Measurements from ENCODE around the gene MYZAP. TPM values are rescaled to one million over a fixed set of nuclear protein-coding genes. Genes with fewer than 3 reads are reported as not detected.

MYZAP gene
- total RNA-seq, 1 experiment from 2014 or later, result not detected

DNA sequence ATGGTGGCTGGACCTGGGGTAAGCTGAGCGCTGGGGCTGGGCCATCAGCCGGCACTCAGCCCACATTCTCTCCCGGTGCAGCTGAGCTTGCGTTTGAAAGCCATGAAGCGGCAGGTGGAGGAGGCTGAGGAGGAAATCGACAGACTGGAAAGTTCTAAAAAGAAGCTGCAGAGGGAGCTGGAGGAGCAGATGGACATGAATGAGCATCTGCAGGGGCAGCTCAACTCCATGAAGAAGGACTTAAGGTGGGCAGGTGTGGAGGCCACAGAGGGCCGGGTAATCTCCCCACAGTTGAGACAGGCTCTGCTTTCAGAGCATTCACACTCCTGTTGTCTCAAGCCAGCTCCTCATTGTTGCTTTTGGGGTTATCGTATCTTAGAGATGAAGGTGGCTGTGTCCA is 45.7 kb upstream of the MYZAP start:
- POLR2A ChIA-PET (ENCODE audit: low non-redundant PET), result no interaction called here
- Histone ChIP-seq H3K4me3 (ENCODE audit: low read depth, low read length, poor library complexity, severe bottlenecking) (no peak overlapping the region), H3K4me1 (ENCODE audit: insufficient read depth, low read length, poor library complexity, severe bottlenecking) (no peaks in the 10 kb centered on the region), H3K27me3 (replicated peaks; ENCODE audit: insufficient read depth, low read depth, low read length, poor library complexity) (no peaks in the 10 kb centered on the region), H3K27ac (ENCODE audit: low read depth, low read length, poor library complexity, severe bottlenecking) (no peak overlapping the region), H3K36me3 (ENCODE audit: insufficient read depth, low read length, poor library complexity, severe bottlenecking) (no peaks in the 10 kb centered on the region), H3K9me3 (ENCODE audit: low read depth, low read length, poor library complexity, severe bottlenecking) (no peaks in the 10 kb centered on the region)
- DNase-seq (ENCODE audit: low spot score), result no peak
- TF ChIP-seq, protein P1, sequence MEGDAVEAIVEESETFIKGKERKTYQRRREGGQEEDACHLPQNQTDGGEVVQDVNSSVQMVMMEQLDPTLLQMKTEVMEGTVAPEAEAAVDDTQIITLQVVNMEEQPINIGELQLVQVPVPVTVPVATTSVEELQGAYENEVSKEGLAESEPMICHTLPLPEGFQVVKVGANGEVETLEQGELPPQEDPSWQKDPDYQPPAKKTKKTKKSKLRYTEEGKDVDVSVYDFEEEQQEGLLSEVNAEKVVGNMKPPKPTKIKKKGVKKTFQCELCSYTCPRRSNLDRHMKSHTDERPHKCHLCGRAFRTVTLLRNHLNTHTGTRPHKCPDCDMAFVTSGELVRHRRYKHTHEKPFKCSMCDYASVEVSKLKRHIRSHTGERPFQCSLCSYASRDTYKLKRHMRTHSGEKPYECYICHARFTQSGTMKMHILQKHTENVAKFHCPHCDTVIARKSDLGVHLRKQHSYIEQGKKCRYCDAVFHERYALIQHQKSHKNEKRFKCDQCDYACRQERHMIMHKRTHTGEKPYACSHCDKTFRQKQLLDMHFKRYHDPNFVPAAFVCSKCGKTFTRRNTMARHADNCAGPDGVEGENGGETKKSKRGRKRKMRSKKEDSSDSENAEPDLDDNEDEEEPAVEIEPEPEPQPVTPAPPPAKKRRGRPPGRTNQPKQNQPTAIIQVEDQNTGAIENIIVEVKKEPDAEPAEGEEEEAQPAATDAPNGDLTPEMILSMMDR (conservative IDR thresholded peaks at IDR 0.05; ENCODE audit: low read depth, low read length), result no peak
- TF ChIP-seq EZH2 (IDR thresholded peaks at IDR 0.05; ENCODE audit: borderline replicate concordance, low read depth, low read length, poor library complexity, severe bottlenecking), result no peak
- intact Hi-C loops (cut with micrococcal nuclease; ENCODE audit: unreplicated experiment), result no loop called here
- CTCF ChIA-PET, result no interaction called here
- BruUV-seq (replicated peaks), result no TSS peak

DNA sequence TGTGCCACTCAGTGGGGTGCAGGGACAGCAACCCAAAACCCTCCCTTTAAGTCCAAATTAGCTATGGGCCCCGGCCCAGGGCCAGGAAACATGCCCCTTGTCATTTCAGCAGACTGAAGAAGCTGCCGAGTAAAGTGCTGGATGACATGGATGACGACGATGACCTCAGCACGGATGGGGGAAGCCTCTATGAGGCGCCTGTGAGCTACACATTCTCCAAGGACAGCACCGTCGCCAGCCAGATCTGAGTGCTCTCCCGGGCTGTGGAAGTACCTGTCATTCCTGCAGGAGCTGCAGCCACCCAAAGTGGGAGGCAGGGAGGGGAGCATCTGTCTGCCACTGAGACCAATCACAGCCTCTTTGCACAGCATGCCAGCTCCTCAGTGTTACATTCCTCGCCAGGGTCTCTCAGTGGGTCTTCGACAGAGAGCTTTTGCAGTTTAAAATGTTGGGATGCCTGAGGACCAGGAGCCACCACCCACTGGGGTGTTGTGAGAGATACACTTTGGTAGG is 44.4 kb upstream of the MYZAP start:
- POLR2A ChIA-PET (ENCODE audit: low non-redundant PET), result interaction anchor here (0.5 kb wide), 1 partner anchor 120 kb away, joined by 4 read pairs; no protein-coding TSS in a partner anchor
- TF ChIP-seq, protein P1 (conservative IDR thresholded peaks at IDR 0.05; ENCODE audit: low read depth, low read length), result no peak
- no peak for TF ChIP-seq EZH2 (IDR thresholded peaks at IDR 0.05; ENCODE audit: borderline replicate concordance, low read depth, low read length, poor library complexity, severe bottlenecking)
- Histone ChIP-seq H3K27me3 (replicated peaks; ENCODE audit: insufficient read depth, low read depth, low read length, poor library complexity) (no peaks in the 10 kb centered on the region), H3K4me1 (ENCODE audit: insufficient read depth, low read length, poor library complexity, severe bottlenecking) (peaks cover 13% of the 10 kb centered on the region), H3K27ac (ENCODE audit: low read depth, low read length, poor library complexity, severe bottlenecking) (no peak overlapping the region), H3K9me3 (ENCODE audit: low read depth, low read length, poor library complexity, severe bottlenecking) (no peaks in the 10 kb centered on the region), H3K36me3 (ENCODE audit: insufficient read depth, low read length, poor library complexity, severe bottlenecking) (no peaks in the 10 kb centered on the region), H3K4me3 (ENCODE audit: low read depth, low read length, poor library complexity, severe bottlenecking) (no peak overlapping the region)
- DNase-seq (ENCODE audit: low spot score), result no peak
- CTCF ChIA-PET, result no interaction called here
- intact Hi-C loops (cut with micrococcal nuclease; ENCODE audit: unreplicated experiment), result no loop called here
- BruUV-seq (replicated peaks), result no TSS peak

DNA sequence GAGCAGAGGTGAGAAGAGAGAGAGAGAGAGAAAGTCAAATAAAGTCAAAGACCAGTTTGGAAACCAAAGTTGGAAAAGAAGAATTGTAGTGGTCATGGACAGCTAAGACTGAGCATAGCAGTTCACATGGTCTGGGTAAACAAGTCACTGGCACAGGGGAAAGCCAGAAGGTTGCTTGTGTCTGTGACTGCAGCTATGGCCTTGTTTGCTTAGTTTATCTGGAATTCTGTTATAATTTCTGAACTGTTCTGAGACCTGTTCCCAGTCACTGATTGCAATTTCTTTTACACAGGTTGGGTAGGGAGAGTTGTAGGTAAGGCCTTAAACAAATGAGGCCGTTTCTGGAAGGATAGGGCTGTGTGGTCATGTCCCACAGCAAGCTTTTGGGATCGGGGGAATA is 43.4 kb upstream of the MYZAP start:
- CTCF ChIA-PET, result no interaction called here

More for the DNA sequence above, 43.4 kb upstream of the MYZAP start:
- H3K9me3 ChIP-seq (ENCODE audit: low read depth, low read length, poor library complexity, severe bottlenecking), result no peaks in the 10 kb centered on the region
- no TSS peak for BruUV-seq (replicated peaks)
- H3K4me3 ChIP-seq (ENCODE audit: low read depth, low read length, poor library complexity, severe bottlenecking), result no peak overlapping the region
- DNase-seq (ENCODE audit: low spot score), result no peak
- intact Hi-C loops (cut with micrococcal nuclease; ENCODE audit: unreplicated experiment), result no loop called here
- H3K4me1 ChIP-seq (ENCODE audit: insufficient read depth, low read length, poor library complexity, severe bottlenecking), result peaks cover 22% of the 10 kb centered on the region
- TF ChIP-seq, protein P1 (conservative IDR thresholded peaks at IDR 0.05; ENCODE audit: low read depth, low read length), result no peak
- TF ChIP-seq EZH2 (IDR thresholded peaks at IDR 0.05; ENCODE audit: borderline replicate concordance, low read depth, low read length, poor library complexity, severe bottlenecking), result no peak
- no peak overlapping the region for H3K27ac ChIP-seq (ENCODE audit: low read depth, low read length, poor library complexity, severe bottlenecking)
- no peaks in the 10 kb centered on the region for H3K27me3 ChIP-seq (replicated peaks; ENCODE audit: insufficient read depth, low read depth, low read length, poor library complexity)
- POLR2A ChIA-PET (ENCODE audit: low non-redundant PET), result no interaction called here
- no peaks in the 10 kb centered on the region for H3K36me3 ChIP-seq (ENCODE audit: insufficient read depth, low read length, poor library complexity, severe bottlenecking)
